ENCODE results near the gene SVOP.

DNA sequence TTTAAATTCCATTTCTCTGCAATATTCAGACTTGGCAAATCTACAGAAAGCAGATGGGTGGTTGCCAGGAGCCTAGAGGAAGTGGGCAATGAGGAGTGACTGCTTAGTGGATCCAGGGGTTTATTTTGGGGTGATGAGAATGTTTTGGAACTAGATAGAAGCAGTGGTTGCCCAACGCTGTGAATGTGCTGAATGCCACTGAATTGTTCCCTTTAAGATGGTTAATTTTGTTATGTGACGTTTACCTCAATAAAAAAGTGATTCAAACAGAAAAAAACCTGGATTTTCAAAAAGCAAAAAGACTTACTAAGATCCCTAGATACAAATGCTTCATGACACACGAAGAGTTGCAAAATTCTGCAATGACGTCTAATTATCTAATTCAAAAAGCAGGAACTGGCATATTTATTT is 106.7 kb downstream of the SVOP start:
- TF ChIP-seq, protein P1, sequence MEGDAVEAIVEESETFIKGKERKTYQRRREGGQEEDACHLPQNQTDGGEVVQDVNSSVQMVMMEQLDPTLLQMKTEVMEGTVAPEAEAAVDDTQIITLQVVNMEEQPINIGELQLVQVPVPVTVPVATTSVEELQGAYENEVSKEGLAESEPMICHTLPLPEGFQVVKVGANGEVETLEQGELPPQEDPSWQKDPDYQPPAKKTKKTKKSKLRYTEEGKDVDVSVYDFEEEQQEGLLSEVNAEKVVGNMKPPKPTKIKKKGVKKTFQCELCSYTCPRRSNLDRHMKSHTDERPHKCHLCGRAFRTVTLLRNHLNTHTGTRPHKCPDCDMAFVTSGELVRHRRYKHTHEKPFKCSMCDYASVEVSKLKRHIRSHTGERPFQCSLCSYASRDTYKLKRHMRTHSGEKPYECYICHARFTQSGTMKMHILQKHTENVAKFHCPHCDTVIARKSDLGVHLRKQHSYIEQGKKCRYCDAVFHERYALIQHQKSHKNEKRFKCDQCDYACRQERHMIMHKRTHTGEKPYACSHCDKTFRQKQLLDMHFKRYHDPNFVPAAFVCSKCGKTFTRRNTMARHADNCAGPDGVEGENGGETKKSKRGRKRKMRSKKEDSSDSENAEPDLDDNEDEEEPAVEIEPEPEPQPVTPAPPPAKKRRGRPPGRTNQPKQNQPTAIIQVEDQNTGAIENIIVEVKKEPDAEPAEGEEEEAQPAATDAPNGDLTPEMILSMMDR (IDR thresholded peaks at IDR 0.05; ENCODE audit: low read depth, low read length, missing input control), result no peak
- no peak for TF ChIP-seq JUND (IDR thresholded peaks at IDR 0.05)
- TF ChIP-seq TAF1 (conservative IDR thresholded peaks at IDR 0.05), result no peak
- TF ChIP-seq GABPA (IDR thresholded peaks at IDR 0.05 in 1 of 2, conservative IDR thresholded peaks at IDR 0.05 in 1 of 2), result no peak
- TF ChIP-seq EGR1 (IDR thresholded peaks at IDR 0.05; ENCODE audit: low read depth in 2 of 2), result no peak
- TF ChIP-seq RAD21 (IDR thresholded peaks at IDR 0.05), result no peak
- TF ChIP-seq SP1 (IDR thresholded peaks at IDR 0.05), result no peak
- no peak for TF ChIP-seq YY1 (IDR thresholded peaks at IDR 0.05)
- no peak for TF ChIP-seq REST (IDR thresholded peaks at IDR 0.05)
- TF ChIP-seq ATF3 (IDR thresholded peaks at IDR 0.05), result no peak
- TF ChIP-seq, protein P2, sequence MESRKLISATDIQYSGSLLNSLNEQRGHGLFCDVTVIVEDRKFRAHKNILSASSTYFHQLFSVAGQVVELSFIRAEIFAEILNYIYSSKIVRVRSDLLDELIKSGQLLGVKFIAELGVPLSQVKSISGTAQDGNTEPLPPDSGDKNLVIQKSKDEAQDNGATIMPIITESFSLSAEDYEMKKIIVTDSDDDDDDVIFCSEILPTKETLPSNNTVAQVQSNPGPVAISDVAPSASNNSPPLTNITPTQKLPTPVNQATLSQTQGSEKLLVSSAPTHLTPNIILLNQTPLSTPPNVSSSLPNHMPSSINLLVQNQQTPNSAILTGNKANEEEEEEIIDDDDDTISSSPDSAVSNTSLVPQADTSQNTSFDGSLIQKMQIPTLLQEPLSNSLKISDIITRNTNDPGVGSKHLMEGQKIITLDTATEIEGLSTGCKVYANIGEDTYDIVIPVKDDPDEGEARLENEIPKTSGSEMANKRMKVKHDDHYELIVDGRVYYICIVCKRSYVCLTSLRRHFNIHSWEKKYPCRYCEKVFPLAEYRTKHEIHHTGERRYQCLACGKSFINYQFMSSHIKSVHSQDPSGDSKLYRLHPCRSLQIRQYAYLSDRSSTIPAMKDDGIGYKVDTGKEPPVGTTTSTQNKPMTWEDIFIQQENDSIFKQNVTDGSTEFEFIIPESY (IDR thresholded peaks at IDR 0.05), result no peak
